SK-N-SH treated with all-trans-retinoic acid at 6 μM for 48 hours (cell line): Measurements from ENCODE around the gene FUZ.

ENCODE experiments used
- ATAC-seq: fragments of 200-7000 bp; cut with Tn5 transposase; 3 replicates; pipeline ENCODE4 v1.9.1; 2020; ENCODE audit warnings: mild to moderate bottlenecking, moderate library complexity
- ARNTL ChIP-seq: fragments of 450-650 bp; formaldehyde crosslinking; IDR thresholded peaks from 2 replicates; pipeline ENCODE4 v1.5.0; 2020; ENCODE audit warnings: low read depth, mild to moderate bottlenecking, moderate library complexity, borderline replicate concordance
- BACH2 ChIP-seq: fragments of 250-450 bp; sonication (Bioruptor Pico); IDR thresholded peaks from 2 replicates; pipeline ENCODE4 v1.9.0; 2021; ENCODE audit warnings: mild to moderate bottlenecking, borderline replicate concordance
- ESRRG ChIP-seq: fragments of 250-450 bp; sonication (Bioruptor Pico); IDR thresholded peaks from 2 replicates; pipeline ENCODE4 v1.6.1; 2021; ENCODE audit warnings: mild to moderate bottlenecking
- GLIS3 ChIP-seq: fragments of 250-450 bp; sonication (Bioruptor Pico); IDR thresholded peaks from 2 replicates; pipeline ENCODE4 v1.5.0; 2020; ENCODE audit warnings: mild to moderate bottlenecking, moderate library complexity
- ISL1 ChIP-seq: fragments of 250-450 bp; sonication (Bioruptor Pico); IDR thresholded peaks from 2 replicates; pipeline ENCODE4 v2.1.2; 2022; ENCODE audit warnings: mild to moderate bottlenecking, moderate library complexity
- OSR1 ChIP-seq: fragments of 250-450 bp; sonication (Bioruptor Pico); IDR thresholded peaks from 2 replicates; pipeline ENCODE4 v1.8.0; 2022; ENCODE audit warnings: moderate library complexity, mild to moderate bottlenecking, inconsistent platforms
- PPARA ChIP-seq: fragments of 250-450 bp; sonication (Bioruptor Pico); IDR thresholded peaks from 2 replicates; pipeline ENCODE4 v1.5.0; 2020; ENCODE audit warnings: mild to moderate bottlenecking, borderline replicate concordance
- RARB ChIP-seq: fragments of 250-450 bp; sonication (Bioruptor Pico); IDR thresholded peaks from 2 replicates; pipeline ENCODE4 v1.8.0; 2021; ENCODE audit warnings: mild to moderate bottlenecking, moderate library complexity
- SNAI2 ChIP-seq: fragments of 250-450 bp; sonication (Bioruptor Pico); IDR thresholded peaks from 2 replicates; pipeline ENCODE4 v1.5.0; 2020; ENCODE audit warnings: mild to moderate bottlenecking, moderate library complexity
- TCF4 ChIP-seq: fragments of 250-450 bp; sonication (Bioruptor Pico); IDR thresholded peaks from 2 replicates; pipeline ENCODE4 v1.8.0; 2021; ENCODE audit warnings: mild to moderate bottlenecking, moderate library complexity, borderline replicate concordance
- TOX ChIP-seq: fragments of 250-450 bp; sonication (Bioruptor Pico); IDR thresholded peaks from 2 replicates; pipeline ENCODE4 v1.8.0; 2021; ENCODE audit warnings: mild to moderate bottlenecking, moderate library complexity, borderline replicate concordance
- ZC3H10 ChIP-seq: fragments of 250-450 bp; sonication (Bioruptor Pico); IDR thresholded peaks from 2 replicates; pipeline ENCODE4 v1.5.1; 2021; ENCODE audit warnings: mild to moderate bottlenecking, moderate library complexity
- ZFP3 ChIP-seq: fragments of 250-450 bp; sonication (Bioruptor Pico); IDR thresholded peaks from 2 replicates; pipeline ENCODE4 v1.5.0; 2020; ENCODE audit warnings: mild to moderate bottlenecking, moderate library complexity
- ZFP30 ChIP-seq: fragments of 450-650 bp; formaldehyde crosslinking; IDR thresholded peaks from 2 replicates; pipeline ENCODE4 v1.5.0; 2022; ENCODE audit warnings: mild to moderate bottlenecking, moderate library complexity
- ZNF565 ChIP-seq: fragments of 450-650 bp; formaldehyde crosslinking; conservative IDR thresholded peaks from 2 replicates; pipeline ENCODE4 v1.5.0; 2020; ENCODE audit warnings: low read depth, mild to moderate bottlenecking, moderate library complexity
- ZNF8 ChIP-seq: fragments of 450-650 bp; formaldehyde crosslinking; IDR thresholded peaks from 2 replicates; pipeline ENCODE4 v1.5.0; 2020; ENCODE audit warnings: mild to moderate bottlenecking, moderate library complexity
- TF ChIP-seq, protein P1 (sequence below): fragments of 250-450 bp; sonication (Bioruptor Pico); IDR thresholded peaks from 2 replicates; pipeline ENCODE4 v1.5.1; 2021; ENCODE audit warnings: mild to moderate bottlenecking, moderate library complexity
- TF ChIP-seq, protein P2 (sequence below): fragments of 250-450 bp; sonication (Bioruptor Pico); IDR thresholded peaks from 2 replicates; pipeline ENCODE4 v1.5.0; 2020; ENCODE audit warnings: mild to moderate bottlenecking, moderate library complexity
- TF ChIP-seq, protein P3 (sequence below): fragments of 250-450 bp; sonication (Bioruptor Pico); IDR thresholded peaks from 2 replicates; pipeline ENCODE4 v1.8.0; 2021; ENCODE audit warnings: low read depth, mild to moderate bottlenecking, moderate library complexity, borderline replicate concordance
- TF ChIP-seq, protein P4 (sequence below): fragments of 250-450 bp; sonication (Bioruptor Pico); IDR thresholded peaks from 2 replicates; pipeline ENCODE4 v1.8.0; 2020; ENCODE audit warnings: mild to moderate bottlenecking, moderate library complexity, borderline replicate concordance
- TF ChIP-seq, protein P5 (sequence below): fragments of 250-450 bp; sonication (Bioruptor Pico); IDR thresholded peaks from 2 replicates; pipeline ENCODE4 v1.5.1; 2020; ENCODE audit warnings: low read depth, mild to moderate bottlenecking, moderate library complexity

Gene FUZ

DNA sequence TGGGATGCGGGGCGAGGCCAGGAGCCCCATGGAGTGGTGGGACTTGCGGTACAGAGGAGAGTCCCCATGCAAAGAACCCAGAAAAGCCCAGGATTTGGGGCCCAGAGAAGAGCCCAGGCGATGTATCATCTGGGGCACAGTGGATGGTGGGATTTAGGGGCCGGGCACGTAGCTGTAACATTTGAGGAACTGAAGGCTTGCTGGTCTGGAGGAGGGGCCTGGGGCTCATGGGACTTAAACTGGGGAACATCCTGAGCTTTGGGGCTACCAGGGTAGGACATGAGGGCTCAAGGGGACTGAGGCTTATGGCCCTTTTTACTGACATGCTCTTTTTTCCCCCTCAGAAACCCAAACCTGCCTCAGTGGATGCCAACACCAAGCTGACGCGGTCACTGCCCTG is 18.5 kb upstream of the FUZ start (continued):
- TF ChIP-seq, protein P1, sequence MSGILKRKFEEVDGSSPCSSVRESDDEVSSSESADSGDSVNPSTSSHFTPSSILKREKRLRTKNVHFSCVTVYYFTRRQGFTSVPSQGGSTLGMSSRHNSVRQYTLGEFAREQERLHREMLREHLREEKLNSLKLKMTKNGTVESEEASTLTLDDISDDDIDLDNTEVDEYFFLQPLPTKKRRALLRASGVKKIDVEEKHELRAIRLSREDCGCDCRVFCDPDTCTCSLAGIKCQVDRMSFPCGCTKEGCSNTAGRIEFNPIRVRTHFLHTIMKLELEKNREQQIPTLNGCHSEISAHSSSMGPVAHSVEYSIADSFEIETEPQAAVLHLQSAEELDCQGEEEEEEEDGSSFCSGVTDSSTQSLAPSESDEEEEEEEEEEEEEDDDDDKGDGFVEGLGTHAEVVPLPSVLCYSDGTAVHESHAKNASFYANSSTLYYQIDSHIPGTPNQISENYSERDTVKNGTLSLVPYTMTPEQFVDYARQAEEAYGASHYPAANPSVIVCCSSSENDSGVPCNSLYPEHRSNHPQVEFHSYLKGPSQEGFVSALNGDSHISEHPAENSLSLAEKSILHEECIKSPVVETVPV (CRISPR knock-in tag) = no peak
- no peak for TF ChIP-seq PPARA
- no peak for TF ChIP-seq ZNF8 (CRISPR knock-in tag)
- TF ChIP-seq BACH2 (CRISPR knock-in tag) = no peak
- no peak for TF ChIP-seq ISL1 (CRISPR knock-in tag)
- TF ChIP-seq ZFP30 (CRISPR knock-in tag) = no peak
- TF ChIP-seq TCF4 (CRISPR knock-in tag) = no peak

DNA sequence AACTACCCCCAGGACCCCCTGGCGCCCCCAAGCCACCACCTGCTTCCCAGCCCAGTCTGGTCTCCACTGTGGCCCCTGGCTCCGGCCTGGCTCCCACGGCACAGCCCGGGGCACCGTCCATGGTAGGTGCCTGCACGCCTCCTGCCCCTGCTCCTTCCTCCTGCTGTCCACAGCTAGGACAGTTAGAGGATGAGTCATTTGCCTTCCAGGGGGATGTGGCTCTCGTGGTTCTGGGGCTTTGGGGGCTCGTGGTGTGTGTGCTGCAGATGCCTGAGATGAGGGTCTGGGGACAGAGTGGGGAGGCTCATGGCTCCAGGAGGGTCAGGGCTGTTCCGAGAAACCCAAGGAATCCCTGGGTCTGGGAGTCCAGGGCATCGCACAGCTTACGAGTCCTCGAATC is 17.7 kb upstream of the FUZ start:
- no peak for TF ChIP-seq TOX (CRISPR knock-in tag)
- TF ChIP-seq, protein P2, sequence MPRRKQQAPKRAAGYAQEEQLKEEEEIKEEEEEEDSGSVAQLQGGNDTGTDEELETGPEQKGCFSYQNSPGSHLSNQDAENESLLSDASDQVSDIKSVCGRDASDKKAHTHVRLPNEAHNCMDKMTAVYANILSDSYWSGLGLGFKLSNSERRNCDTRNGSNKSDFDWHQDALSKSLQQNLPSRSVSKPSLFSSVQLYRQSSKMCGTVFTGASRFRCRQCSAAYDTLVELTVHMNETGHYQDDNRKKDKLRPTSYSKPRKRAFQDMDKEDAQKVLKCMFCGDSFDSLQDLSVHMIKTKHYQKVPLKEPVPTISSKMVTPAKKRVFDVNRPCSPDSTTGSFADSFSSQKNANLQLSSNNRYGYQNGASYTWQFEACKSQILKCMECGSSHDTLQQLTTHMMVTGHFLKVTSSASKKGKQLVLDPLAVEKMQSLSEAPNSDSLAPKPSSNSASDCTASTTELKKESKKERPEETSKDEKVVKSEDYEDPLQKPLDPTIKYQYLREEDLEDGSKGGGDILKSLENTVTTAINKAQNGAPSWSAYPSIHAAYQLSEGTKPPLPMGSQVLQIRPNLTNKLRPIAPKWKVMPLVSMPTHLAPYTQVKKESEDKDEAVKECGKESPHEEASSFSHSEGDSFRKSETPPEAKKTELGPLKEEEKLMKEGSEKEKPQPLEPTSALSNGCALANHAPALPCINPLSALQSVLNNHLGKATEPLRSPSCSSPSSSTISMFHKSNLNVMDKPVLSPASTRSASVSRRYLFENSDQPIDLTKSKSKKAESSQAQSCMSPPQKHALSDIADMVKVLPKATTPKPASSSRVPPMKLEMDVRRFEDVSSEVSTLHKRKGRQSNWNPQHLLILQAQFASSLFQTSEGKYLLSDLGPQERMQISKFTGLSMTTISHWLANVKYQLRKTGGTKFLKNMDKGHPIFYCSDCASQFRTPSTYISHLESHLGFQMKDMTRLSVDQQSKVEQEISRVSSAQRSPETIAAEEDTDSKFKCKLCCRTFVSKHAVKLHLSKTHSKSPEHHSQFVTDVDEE = no peak
- TF ChIP-seq ZFP30 (CRISPR knock-in tag) = no peak
- TF ChIP-seq ZNF8 (CRISPR knock-in tag) = no peak
- no peak for TF ChIP-seq RARB (CRISPR knock-in tag)
- TF ChIP-seq OSR1 (CRISPR knock-in tag) = no peak
- TF ChIP-seq, protein P3, sequence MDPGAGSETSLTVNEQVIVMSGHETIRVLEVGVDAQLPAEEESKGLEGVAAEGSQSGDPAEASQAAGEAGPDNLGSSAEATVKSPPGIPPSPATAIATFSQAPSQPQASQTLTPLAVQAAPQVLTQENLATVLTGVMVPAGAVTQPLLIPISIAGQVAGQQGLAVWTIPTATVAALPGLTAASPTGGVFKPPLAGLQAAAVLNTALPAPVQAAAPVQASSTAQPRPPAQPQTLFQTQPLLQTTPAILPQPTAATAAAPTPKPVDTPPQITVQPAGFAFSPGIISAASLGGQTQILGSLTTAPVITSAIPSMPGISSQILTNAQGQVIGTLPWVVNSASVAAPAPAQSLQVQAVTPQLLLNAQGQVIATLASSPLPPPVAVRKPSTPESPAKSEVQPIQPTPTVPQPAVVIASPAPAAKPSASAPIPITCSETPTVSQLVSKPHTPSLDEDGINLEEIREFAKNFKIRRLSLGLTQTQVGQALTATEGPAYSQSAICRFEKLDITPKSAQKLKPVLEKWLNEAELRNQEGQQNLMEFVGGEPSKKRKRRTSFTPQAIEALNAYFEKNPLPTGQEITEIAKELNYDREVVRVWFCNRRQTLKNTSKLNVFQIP (CRISPR knock-in tag) = no peak
- TF ChIP-seq SNAI2 (CRISPR knock-in tag) = no peak
- no peak for TF ChIP-seq ZNF565
- TF ChIP-seq PPARA = no peak
- no peak for TF ChIP-seq TCF4 (CRISPR knock-in tag)
- TF ChIP-seq ZFP3 (CRISPR knock-in tag) = no peak
- TF ChIP-seq ESRRG (CRISPR knock-in tag) = no peak
- TF ChIP-seq, protein P4, sequence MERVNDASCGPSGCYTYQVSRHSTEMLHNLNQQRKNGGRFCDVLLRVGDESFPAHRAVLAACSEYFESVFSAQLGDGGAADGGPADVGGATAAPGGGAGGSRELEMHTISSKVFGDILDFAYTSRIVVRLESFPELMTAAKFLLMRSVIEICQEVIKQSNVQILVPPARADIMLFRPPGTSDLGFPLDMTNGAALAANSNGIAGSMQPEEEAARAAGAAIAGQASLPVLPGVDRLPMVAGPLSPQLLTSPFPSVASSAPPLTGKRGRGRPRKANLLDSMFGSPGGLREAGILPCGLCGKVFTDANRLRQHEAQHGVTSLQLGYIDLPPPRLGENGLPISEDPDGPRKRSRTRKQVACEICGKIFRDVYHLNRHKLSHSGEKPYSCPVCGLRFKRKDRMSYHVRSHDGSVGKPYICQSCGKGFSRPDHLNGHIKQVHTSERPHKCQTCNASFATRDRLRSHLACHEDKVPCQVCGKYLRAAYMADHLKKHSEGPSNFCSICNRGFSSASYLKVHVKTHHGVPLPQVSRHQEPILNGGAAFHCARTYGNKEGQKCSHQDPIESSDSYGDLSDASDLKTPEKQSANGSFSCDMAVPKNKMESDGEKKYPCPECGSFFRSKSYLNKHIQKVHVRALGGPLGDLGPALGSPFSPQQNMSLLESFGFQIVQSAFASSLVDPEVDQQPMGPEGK = no peak
- TF ChIP-seq ISL1 (CRISPR knock-in tag) = no peak
- no peak for TF ChIP-seq ARNTL (CRISPR knock-in tag)
- TF ChIP-seq, protein P1 (CRISPR knock-in tag) = no peak
- TF ChIP-seq, protein P5, sequence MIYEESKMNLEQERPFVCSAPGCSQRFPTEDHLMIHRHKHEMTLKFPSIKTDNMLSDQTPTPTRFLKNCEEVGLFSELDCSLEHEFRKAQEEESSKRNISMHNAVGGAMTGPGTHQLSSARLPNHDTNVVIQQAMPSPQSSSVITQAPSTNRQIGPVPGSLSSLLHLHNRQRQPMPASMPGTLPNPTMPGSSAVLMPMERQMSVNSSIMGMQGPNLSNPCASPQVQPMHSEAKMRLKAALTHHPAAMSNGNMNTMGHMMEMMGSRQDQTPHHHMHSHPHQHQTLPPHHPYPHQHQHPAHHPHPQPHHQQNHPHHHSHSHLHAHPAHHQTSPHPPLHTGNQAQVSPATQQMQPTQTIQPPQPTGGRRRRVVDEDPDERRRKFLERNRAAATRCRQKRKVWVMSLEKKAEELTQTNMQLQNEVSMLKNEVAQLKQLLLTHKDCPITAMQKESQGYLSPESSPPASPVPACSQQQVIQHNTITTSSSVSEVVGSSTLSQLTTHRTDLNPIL = no peak
- no peak for ATAC-seq

DNA sequence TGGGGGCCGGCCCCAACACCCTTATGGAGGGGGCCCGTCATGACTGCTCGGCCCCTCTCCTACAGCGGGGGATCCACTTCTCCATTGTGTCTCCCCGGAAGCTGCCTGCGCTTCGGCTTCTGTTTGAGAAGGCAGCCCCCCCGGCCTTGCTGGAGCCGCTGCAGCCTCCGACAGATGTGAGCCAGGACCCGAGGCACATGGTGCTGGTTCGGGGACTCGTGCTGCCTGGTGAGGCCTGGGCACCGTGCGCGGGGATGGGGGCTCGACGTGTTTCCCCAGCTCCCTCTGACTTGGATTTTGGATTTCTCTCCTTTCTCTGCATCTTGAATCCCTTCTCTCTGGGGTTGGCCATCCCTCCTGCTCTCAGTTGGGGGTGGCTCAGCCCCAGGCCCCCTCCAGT is 16.6 kb upstream of the FUZ start:
- ATAC-seq = no peak
- no peak for TF ChIP-seq ESRRG (CRISPR knock-in tag)
- TF ChIP-seq, protein P3 (CRISPR knock-in tag) = no peak
- TF ChIP-seq ARNTL (CRISPR knock-in tag) = no peak
- TF ChIP-seq TOX (CRISPR knock-in tag) = no peak
- TF ChIP-seq, protein P4 = no peak
- TF ChIP-seq TCF4 (CRISPR knock-in tag) = no peak
- TF ChIP-seq ZFP30 (CRISPR knock-in tag) = no peak
- TF ChIP-seq, protein P1 (CRISPR knock-in tag) = no peak
- TF ChIP-seq BACH2 (CRISPR knock-in tag) = no peak
- no peak for TF ChIP-seq ZC3H10
- no peak for TF ChIP-seq GLIS3 (CRISPR knock-in tag)
